Neural crest cell (in vitro differentiated cells): Measurements from ENCODE around the gene IMPG2. TPM values are rescaled to one million over a fixed set of nuclear protein-coding genes. Genes with fewer than 3 reads are reported as not detected.

Experiments used
- DNase-seq: peaks from one replicate; pipeline ENCODE4 v3.0.0; 2021; ENCODE audit warnings: low read depth, mixed read lengths, low spot score
- H3K27ac Mint-ChIP-seq: one replicate; pipeline ENCODE4 v1.8.0; 2021; ENCODE audit warnings: mild to moderate bottlenecking, mixed read lengths; ENCODE audit not compliant: unreplicated experiment
- H3K27me3 Mint-ChIP-seq: 2 replicates; pipeline ENCODE4 v1.8.0; 2021; ENCODE audit warnings: low read depth, mild to moderate bottlenecking, mixed read lengths
- H3K36me3 Mint-ChIP-seq: 2 replicates; pipeline ENCODE4 v1.8.0; 2021; ENCODE audit warnings: low read depth, mild to moderate bottlenecking, mixed read lengths
- H3K4me1 Mint-ChIP-seq: 2 replicates; pipeline ENCODE4 v1.8.0; 2021; ENCODE audit warnings: mixed read lengths
- H3K4me3 Mint-ChIP-seq: one replicate; pipeline ENCODE4 v1.8.0; 2021; ENCODE audit warnings: mild to moderate bottlenecking, mixed read lengths
- H3K9me3 Mint-ChIP-seq: 2 replicates; pipeline ENCODE4 v1.8.0; 2021; ENCODE audit warnings: mixed read lengths
- CTCF ChIP-seq: fragments of 200-600 bp; sonication (generic); conservative IDR thresholded peaks from 2 replicates; pipeline ENCODE4 v1.5.0; 2021; ENCODE audit warnings: antibody characterized with exemption, mild to moderate bottlenecking
- total RNA-seq: library from RNA; stranded (reverse); gene quantifications from 2 replicates; pipeline ENCODE4 v1.2.1, GENCODE V29; 2021

IMPG2 gene
- total RNA-seq, 1 donor from 2014 or later, result 0.40 TPM

GRCh38 chr3:101216710-101217465 is 103.5 kb downstream of the IMPG2 start:
- H3K36me3 Mint-ChIP-seq, result peaks cover 12% of the 10 kb centered on the region
- H3K4me1 Mint-ChIP-seq, result no peaks in the 10 kb centered on the region
- no peak for TF ChIP-seq CTCF
- H3K27me3 Mint-ChIP-seq, result no peaks in the 10 kb centered on the region
- H3K9me3 Mint-ChIP-seq, result peaks cover 18% of the 10 kb centered on the region
- no peak for DNase-seq
- no peak overlapping the region for H3K27ac Mint-ChIP-seq
- H3K4me3 Mint-ChIP-seq, result no peak overlapping the region

- no peaks in the 10 kb centered on the region for H3K4me1 Mint-ChIP-seq
- H3K27ac Mint-ChIP-seq, result no peak overlapping the region
- no peak for DNase-seq
- peaks cover 8% of the 10 kb centered on the region for H3K9me3 Mint-ChIP-seq
- peaks cover 8% of the 10 kb centered on the region for H3K36me3 Mint-ChIP-seq
- no peaks in the 10 kb centered on the region for H3K27me3 Mint-ChIP-seq
- no peak overlapping the region for H3K4me3 Mint-ChIP-seq
- no peak for TF ChIP-seq CTCF
These were observed 107.6 kb downstream of the IMPG2 start for GRCh38 chr3:101212730-101213129.

GRCh38 chr3:101204246-101204645 is 116.1 kb downstream of the IMPG2 start:
- H3K4me1 Mint-ChIP-seq, result peaks cover 6% of the 10 kb centered on the region
- H3K27ac Mint-ChIP-seq, result no peak overlapping the region
- no peaks in the 10 kb centered on the region for H3K27me3 Mint-ChIP-seq
- TF ChIP-seq CTCF, result no peak
- no peaks in the 10 kb centered on the region for H3K36me3 Mint-ChIP-seq
- no peak overlapping the region for H3K4me3 Mint-ChIP-seq
- DNase-seq, result no peak
- no peaks in the 10 kb centered on the region for H3K9me3 Mint-ChIP-seq

GRCh38 chr3:101203411-101203810 is 117.0 kb downstream of the IMPG2 start:
- Mint-ChIP-seq H3K4me1 (peaks cover 6% of the 10 kb centered on the region), H3K9me3 (no peaks in the 10 kb centered on the region), H3K36me3 (no peaks in the 10 kb centered on the region), H3K27me3 (no peaks in the 10 kb centered on the region), H3K27ac (no peak overlapping the region), H3K4me3 (no peak overlapping the region)
- no peak for DNase-seq
- no peak for TF ChIP-seq CTCF

- peaks cover 6% of the 10 kb centered on the region for H3K4me1 Mint-ChIP-seq
- no peaks in the 10 kb centered on the region for H3K9me3 Mint-ChIP-seq
- DNase-seq, result no peak
- TF ChIP-seq CTCF, result no peak
- H3K27ac Mint-ChIP-seq, result no peak overlapping the region
- no peaks in the 10 kb centered on the region for H3K36me3 Mint-ChIP-seq
- no peak overlapping the region for H3K4me3 Mint-ChIP-seq
- no peaks in the 10 kb centered on the region for H3K27me3 Mint-ChIP-seq
These were observed 117.7 kb downstream of the IMPG2 start for GRCh38 chr3:101202640-101203039.
